ENCODE data around the gene BCL2L2.

DNA sequence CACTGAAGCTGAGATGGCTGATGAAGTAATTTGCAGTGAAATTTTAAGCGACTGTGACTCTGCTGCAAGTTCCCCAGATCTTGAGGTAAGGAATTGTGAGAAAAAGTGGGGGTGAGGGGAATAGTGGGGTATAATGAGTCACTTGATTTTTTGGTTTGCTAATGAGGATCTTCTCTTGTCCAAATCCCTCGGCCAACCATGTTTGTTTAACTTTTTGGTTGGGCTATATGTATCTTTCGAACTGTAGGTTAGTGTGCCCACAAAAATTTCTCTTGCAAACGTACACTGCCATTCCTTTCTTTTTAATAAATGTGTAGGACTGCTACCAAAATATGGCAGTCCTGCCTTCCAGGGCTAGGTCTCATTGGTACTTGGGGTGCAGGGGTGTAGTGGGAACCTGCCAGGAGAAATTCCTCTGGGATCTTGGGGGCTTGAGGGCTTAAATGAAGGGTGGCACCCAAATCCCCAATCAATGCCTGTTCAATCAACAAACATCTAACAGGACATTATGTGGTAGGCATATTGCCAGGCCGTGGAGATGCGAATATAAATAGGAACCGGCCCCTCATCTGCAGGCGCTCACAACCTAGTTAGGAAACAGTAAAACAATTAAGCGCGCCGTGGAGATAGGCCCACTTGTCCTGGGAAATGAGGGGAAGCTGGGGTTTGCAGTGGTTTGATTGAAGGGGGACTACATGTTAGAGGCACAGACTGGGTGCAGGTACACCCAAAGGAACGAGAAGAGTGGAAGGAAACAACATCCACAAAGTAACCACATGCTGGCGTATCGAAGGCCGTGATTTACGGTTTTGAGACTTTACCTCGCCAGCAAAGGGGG is 13.3 kb downstream of the BCL2L2 start:
- TF ChIP-seq, protein P1, sequence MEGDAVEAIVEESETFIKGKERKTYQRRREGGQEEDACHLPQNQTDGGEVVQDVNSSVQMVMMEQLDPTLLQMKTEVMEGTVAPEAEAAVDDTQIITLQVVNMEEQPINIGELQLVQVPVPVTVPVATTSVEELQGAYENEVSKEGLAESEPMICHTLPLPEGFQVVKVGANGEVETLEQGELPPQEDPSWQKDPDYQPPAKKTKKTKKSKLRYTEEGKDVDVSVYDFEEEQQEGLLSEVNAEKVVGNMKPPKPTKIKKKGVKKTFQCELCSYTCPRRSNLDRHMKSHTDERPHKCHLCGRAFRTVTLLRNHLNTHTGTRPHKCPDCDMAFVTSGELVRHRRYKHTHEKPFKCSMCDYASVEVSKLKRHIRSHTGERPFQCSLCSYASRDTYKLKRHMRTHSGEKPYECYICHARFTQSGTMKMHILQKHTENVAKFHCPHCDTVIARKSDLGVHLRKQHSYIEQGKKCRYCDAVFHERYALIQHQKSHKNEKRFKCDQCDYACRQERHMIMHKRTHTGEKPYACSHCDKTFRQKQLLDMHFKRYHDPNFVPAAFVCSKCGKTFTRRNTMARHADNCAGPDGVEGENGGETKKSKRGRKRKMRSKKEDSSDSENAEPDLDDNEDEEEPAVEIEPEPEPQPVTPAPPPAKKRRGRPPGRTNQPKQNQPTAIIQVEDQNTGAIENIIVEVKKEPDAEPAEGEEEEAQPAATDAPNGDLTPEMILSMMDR (conservative IDR thresholded peaks at IDR 0.05; ENCODE audit: low read depth, low read length) = no peak
- TF ChIP-seq EZH2phosphoT487 (IDR thresholded peaks at IDR 0.05; ENCODE audit: borderline replicate concordance, low read length) = no peak
